M059J (cell line): ENCODE results near the gene ZDHHC18. TPM values are rescaled to one million over a fixed set of nuclear protein-coding genes. Genes with fewer than 3 reads are reported as not detected.
"Not testable (repeated sequence)": the region's sequence is repeated elsewhere in the genome, so short reads cannot be mapped to it uniquely, and the experiment has no call there.

Experiments used
- DNase-seq: peaks from one replicate; pipeline ENCODE4 v3.0.0-alpha.2; 2012; ENCODE audit warnings: low read depth
- total RNA-seq: library from RNA; depleted of rRNA; stranded (reverse); fragments of >200 nt; shearing (Covaris generic); gene quantifications from 2 replicates; pipeline ENCODE4 v1.2.3, GENCODE V29; 2014

ZDHHC18 gene
- total RNA-seq, 1 experiment from 2014 or later: 36.2 TPM

DNA sequence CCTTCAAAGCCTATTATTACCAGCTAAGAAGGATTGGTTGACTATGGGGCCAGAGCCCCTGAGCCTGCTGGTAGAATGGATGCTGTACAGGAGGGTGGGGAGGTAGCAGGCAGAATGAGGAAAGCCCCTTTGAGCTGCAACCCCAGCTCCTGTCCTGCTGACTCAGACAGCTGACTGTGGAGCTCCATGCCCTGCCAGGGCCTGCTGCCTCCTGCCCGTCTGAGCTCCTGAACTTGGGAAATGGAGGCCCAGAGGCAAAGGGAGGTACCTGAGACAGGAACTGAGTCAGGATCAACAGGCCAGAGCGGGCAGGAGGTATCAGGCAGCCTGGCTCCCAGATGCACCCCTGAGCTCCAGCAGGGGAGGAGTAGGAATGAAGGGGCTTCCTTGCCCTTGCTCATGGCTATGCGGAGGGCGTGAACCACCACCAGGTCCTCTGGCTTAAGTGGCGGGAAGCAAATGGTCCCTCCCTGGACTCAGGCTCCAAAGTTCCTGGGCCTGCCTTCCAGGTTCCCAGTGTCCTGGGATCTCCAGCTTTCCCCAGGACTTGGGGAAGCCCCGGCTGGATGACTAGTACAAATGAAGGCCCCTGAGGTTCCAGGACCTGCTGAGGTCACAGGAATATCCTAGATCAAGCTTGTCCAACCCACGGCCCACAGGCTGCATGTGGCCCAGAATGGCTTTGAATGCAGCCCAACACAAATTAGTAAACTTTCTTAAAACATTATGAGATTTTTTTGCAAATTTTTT, 32.6 kb downstream of the ZDHHC18 start:
- DNase-seq: peak; percentile 55

DNA sequence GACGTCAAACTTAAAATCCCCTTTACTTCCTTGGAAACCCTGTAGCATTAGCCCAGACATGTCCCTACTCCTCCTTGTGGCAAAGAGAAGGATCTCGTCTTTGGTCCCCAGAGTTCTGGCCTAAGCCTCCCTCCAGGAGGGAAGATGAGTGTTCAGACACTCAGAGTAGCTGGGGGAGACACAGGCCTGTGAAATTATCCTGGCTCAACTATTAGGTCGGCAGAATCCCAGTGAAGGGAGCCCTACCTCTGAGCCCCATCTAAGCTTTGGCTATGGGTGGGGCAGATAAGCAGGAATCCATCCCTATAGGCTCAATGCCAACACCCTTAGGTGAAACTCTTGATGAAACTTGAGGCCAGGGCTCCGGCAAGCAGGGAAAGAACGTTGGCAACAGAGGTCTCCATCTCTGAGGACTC, 34.8 kb downstream of the ZDHHC18 start:
- peak; percentile 64 for DNase-seq

- DNase-seq: peak; percentile 78
These were observed 35.4 kb downstream of the ZDHHC18 start for GRCh38 chr1:26861889-26862378.

GRCh38 chr1:26862781-26863684, 36.5 kb downstream of the ZDHHC18 start, which contains the start of gene SFN:
SFN (plus strand) TSS chr1:26863149; CDS start chr1:26863213, 64 bp downstream.
- DNase-seq: peak; percentile 67

DNA sequence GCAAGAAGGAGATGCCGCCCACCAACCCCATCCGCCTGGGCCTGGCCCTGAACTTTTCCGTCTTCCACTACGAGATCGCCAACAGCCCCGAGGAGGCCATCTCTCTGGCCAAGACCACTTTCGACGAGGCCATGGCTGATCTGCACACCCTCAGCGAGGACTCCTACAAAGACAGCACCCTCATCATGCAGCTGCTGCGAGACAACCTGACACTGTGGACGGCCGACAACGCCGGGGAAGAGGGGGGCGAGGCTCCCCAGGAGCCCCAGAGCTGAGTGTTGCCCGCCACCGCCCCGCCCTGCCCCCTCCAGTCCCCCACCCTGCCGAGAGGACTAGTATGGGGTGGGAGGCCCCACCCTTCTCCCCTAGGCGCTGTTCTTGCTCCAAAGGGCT, 37.2 kb downstream of the ZDHHC18 start:
- DNase-seq: no peak

- peak; percentile 99 for DNase-seq
These were observed 38.4 kb downstream of the ZDHHC18 start for GRCh38 chr1:26864610-26865480.

GRCh38 chr1:26873097-26873496, 46.6 kb downstream of the ZDHHC18 start:
- not testable (repeated sequence) for DNase-seq

DNA sequence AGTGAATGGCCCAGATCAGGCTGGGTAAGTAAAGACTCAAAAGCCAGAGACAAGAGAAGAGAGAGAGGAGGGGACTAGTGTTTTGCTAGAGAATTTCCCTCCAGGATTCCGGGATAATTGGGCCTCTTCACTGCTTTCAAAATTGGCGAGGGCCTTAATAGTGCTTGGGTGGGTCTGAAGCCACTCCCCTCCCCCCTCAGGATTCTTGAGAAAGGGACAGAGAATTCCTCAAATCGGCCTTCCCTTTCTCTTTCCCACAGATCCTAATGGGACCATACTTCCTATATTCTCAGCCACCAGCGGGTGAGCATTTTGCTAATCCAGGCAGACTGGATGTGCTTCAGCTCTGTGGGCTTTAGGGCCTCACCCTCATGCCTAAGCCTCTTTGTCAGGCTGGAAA, 48.4 kb downstream of the ZDHHC18 start:
- DNase-seq: no peak

- no peak for DNase-seq
These were observed 50.8 kb downstream of the ZDHHC18 start for GRCh38 chr1:26877326-26877725.

GRCh38 chr1:26879793-26880192, 53.3 kb downstream of the ZDHHC18 start:
- DNase-seq: no peak

DNA sequence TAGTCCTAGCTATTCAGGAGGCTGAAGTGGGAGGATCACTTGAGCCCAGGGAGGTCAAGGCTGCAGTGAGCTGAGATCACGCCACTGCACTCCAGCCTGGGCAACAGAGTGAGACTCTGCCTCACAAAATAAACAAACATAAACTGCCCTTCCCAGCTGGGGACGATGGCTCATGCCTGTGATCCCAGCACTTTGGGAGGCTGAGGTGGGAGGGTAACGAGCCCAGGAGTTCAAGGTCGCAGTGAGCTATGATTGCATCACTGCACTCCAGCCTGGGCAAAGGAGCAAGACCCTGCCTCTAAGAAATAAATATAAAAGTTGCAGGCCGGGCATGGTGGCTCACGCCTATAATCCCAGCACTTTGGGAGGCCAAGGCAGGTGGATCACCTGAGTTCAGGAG, 55.1 kb downstream of the ZDHHC18 start:
- DNase-seq: not testable (repeated sequence)

DNA sequence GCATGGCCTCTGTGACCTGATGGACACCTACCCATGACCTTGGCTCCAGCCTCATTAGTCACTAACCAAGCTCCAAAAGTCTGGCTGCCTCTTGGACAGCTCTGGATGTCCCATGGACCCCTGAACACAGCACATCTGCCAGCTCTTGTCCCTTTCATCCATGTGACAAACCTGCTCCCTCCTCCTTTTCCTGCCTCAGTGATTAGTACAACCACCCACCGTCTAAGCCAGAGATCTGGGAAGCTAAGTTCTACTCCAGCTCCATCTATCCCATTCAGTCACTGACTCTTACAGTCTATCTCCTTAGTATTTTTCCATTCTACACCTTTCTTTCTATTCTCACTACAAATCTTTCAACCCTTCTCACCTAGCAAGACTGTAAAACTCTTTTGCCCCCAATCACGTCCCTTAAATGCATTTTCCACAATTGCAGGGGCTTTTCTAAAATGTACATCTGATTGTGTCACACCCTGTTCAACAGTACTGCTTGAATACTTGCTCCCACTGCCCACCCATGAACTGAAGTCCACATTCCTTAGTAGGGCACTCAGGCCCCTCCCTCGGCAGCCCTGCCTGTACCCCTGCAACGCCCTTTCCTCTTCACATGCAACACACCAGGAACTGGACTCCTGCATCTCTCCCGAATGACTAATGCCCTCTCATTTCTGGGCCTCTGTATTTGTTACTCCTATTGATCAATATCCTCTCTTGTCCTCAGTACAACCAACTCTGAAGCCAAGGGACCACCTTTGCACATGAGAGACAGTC, 56.4 kb downstream of the ZDHHC18 start:
- DNase-seq: no peak

DNA sequence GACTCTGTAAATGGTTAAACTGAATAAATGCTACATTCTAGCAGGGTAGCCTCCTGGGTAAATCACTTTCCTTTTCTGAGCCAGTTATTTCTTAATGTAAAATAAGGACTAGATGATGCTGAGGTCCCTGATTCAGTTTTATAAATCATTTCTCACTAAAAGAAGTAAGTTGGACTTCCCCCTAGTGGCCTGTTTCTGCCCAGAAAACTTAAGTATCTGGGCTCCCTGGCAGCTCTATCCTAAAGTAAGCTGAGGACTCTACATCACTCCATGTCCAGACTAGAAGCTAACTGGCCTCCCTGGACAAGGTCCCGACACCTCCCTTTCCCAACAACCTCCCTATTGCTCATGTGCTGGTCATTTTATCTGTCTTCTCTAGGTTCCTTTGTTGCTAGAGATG, 60.6 kb downstream of the ZDHHC18 start:
- peak; percentile 57 for DNase-seq

- DNase-seq: no peak
These were observed 61.7 kb downstream of the ZDHHC18 start for GRCh38 chr1:26888231-26888630.

DNA sequence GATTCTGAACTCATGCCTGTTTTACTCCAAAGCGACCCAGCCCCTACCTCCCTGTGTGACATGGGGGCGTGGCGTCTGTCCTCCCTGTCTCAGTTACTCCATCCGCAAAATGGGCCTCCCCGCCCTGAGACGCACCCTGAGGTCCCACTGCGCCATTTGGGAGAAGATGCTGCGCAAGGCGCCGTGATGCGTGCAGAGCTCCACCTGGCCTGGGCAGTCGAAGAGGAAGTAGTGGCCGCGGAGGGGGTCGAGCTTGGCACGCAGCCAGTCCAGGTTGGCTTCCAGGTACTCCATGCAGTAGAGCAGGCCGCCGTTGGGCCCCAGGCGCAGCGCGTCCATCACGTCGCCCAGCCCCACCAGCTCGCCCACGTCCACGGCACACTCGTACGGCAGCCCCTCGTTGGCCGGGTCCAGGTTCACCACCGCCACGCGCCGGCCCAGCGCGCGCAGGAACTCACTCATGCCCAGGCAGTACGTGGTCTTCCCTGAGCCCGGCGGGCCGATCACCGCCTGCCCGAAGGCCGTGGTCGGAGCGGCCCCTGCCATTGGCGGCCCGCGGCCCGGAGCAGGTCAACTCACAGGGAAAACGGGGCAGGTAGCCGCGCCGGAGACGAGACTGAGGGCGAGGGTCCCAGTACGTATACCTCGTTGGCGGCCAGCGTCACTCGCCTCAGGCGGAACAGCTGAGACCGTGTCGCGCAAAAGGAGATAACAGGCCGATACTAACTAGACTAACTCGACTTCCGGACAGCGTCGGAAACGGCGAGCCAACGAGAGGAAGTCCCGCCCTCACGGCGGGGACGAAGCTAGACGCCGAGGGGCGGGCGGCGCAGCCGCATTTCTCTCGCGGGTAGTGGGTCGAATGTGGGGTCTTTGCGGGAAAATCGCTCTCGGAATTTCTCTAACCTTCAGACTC, 63.3 kb downstream of the ZDHHC18 start, which contains the start of gene GPN2:
GPN2 (minus strand) TSS at position 733 of the 916 bp plus-strand sequence; CDS start at position 546, 187 bp downstream.
- peak; percentile 82 for DNase-seq

GRCh38 chr1:26890467-26890796, 63.9 kb downstream of the ZDHHC18 start:
- DNase-seq: no peak

GRCh38 chr1:26894263-26894662, 67.8 kb downstream of the ZDHHC18 start:
- DNase-seq: no peak

GRCh38 chr1:26897351-26897750, 70.9 kb downstream of the ZDHHC18 start:
- no peak for DNase-seq

DNA sequence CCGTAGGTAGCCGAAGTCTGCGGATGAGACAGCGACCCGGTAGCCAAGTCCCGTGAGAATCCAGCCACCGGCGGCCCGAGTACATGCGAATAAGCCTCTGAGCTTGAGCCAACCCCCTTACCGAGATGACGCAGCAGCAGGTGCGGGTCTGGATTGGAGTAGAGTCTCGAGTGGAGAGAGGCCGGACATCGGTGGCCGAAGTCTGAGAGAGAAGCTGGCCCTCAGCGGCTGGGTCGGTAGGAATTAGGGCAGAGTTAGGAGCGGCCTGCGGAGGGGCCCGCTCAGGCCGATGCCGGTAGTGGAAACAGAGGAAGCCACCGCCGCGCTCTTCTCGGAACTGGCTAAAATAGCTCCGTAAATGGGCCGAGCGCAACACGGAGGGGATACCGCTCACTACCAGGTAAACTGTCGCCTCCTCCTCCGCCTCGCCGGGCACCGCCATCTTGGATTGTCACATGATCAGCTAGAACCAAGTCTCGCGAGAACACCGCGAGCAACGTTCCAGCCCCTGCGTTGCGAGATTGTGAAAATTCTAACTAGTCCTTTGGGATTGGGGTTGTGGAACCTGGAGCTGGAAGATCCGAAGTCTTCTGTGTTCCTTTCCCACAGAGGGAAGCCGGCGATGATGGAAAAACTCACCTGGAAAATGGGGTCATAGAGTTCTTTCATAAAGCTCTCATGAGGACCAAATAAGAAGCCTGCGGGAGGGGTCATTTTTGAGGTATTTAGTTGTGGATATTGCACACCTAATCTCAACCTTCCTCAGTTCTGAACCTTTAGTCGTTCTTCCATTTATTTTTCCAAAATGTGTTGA, 73.7 kb downstream of the ZDHHC18 start, which contains the start of gene GPATCH3:
GPATCH3 (minus strand) TSS at position 467 of the 814 bp plus-strand sequence; CDS start at position 442, 25 bp downstream.
- peak; percentile 93 for DNase-seq
